ENCODE results near the gene WIZ. TPM values are rescaled to one million over a fixed set of nuclear protein-coding genes. Genes with fewer than 3 reads are reported as not detected.

The WIZ gene
- total and polyA plus RNA-seq, 2 experiments from 2014 or later, result 8.9 to 39.5 TPM

DNA sequence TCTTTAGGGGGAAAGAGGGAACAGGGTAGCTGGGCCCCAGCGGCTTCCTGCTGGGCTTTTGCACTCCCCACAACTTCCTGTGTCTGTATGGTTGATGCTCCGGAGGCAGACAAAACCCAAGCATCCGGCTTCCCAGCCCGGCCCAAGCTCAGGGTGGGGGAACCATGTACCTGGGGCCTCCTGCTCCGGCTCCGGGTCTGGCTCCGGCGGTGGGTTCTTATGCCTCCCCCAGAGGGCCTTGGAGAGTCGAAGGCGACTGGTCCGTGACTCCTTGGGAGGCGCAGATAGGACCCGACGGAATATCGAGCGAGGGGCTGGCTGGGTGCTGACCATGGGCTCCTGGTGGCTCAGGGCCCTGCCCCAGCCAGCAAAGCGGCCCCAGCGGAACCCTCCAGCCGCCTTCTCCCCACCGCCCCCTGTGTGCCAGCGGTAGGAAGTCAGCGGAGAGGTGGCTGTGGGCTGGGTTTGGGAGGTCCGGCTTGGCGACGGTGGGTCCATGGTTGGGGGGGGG is 14.2 kb upstream of the WIZ start:
- peaks cover 6% of the 10 kb centered on the region; the same call in 1 of the 3 replicates for H3K9me3 Mint-ChIP-seq
- TF ChIP-seq CREB1 (CRISPR knock-in tag; IDR thresholded peaks at IDR 0.05; ENCODE audit: low read depth), result no peak
- TF ChIP-seq, protein P1, sequence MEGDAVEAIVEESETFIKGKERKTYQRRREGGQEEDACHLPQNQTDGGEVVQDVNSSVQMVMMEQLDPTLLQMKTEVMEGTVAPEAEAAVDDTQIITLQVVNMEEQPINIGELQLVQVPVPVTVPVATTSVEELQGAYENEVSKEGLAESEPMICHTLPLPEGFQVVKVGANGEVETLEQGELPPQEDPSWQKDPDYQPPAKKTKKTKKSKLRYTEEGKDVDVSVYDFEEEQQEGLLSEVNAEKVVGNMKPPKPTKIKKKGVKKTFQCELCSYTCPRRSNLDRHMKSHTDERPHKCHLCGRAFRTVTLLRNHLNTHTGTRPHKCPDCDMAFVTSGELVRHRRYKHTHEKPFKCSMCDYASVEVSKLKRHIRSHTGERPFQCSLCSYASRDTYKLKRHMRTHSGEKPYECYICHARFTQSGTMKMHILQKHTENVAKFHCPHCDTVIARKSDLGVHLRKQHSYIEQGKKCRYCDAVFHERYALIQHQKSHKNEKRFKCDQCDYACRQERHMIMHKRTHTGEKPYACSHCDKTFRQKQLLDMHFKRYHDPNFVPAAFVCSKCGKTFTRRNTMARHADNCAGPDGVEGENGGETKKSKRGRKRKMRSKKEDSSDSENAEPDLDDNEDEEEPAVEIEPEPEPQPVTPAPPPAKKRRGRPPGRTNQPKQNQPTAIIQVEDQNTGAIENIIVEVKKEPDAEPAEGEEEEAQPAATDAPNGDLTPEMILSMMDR (conservative IDR thresholded peaks at IDR 0.05; ENCODE audit: low read depth in 2 of 2), result peak; percentile 7 to 27; a peak in 1 of 4 replicates
- no peaks in the 10 kb centered on the region for H4K20me1 ChIP-seq (replicated peaks; ENCODE audit: insufficient read depth)
- no peak overlapping the region for H3K27ac ChIP-seq (ENCODE audit: low read depth)
- no peaks in the 10 kb centered on the region for H3K36me3 ChIP-seq (ENCODE audit: insufficient read depth)
- peak overlapping the region; percentile 74 for H3K4me2 ChIP-seq
- no peak overlapping the region for H3K4me3 Mint-ChIP-seq
- peaks cover 57% of the 10 kb centered on the region for H3K27me3 ChIP-seq (ENCODE audit: insufficient read depth)
- peaks cover under 1% of the 10 kb centered on the region; the same call in 2 of the 3 replicates for H3K4me1 Mint-ChIP-seq
- ATAC-seq, result peak; percentile 86
- H3K79me2 ChIP-seq (replicated peaks; ENCODE audit: insufficient read depth), result no peaks in the 10 kb centered on the region
- no peaks in the 10 kb centered on the region for H3K9me2 ChIP-seq (ENCODE audit: insufficient read depth)
- H3K4me3 ChIP-seq, result peak overlapping the region; percentile 50
- no peak overlapping the region for H3K27ac Mint-ChIP-seq
- H3K27me3 Mint-ChIP-seq (ENCODE audit: insufficient read depth, low read depth, poor library complexity), result peaks cover 36% of the 10 kb centered on the region
- H2AFZ ChIP-seq, result peak overlapping the region; percentile 81
- no peaks in the 10 kb centered on the region; the same call in 1 of the 2 replicates for H3K4me1 ChIP-seq (ENCODE audit: insufficient read depth)
- no peaks in the 10 kb centered on the region for H3F3A ChIP-seq (replicated peaks; ENCODE audit: low read depth)
- H3K36me3 Mint-ChIP-seq (ENCODE audit: low read depth), result no peaks in the 10 kb centered on the region
- peak; percentile 59 for DNase-seq (ENCODE audit: low spot score)

DNA sequence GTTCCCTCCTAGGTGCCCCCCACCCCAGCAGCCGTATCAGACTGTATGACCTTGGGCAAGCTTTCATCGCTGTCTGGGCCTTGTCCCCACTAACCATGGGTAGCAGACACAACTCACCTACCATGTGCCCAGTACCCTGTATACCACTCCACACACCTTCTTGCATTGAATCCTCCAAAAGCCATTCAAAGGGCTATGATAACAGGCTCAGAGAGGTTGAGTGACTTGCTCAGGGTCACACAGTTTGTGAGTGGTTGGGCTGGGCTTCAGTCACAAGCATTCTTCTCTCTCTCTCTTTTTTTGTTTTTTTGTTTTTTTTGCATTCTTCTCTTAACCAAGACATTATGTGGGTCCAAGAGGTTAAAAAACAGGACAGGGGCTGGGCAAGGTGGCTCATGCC is 11.9 kb upstream of the WIZ start:
- Mint-ChIP-seq H3K27ac (no peak overlapping the region), H3K9me3 (peaks cover 6% of the 10 kb centered on the region; the same call in 2 of the 3 replicates), H3K4me3 (no peak overlapping the region), H3K4me1 (peaks cover under 1% of the 10 kb centered on the region; the same call in 2 of the 3 replicates), H3K27me3 (ENCODE audit: insufficient read depth, low read depth, poor library complexity) (peaks cover 40% of the 10 kb centered on the region), H3K36me3 (ENCODE audit: low read depth) (no peaks in the 10 kb centered on the region)
- DNase-seq (ENCODE audit: low spot score) (no peak), ATAC-seq (no peak)
- no peak overlapping the region for H2AFZ ChIP-seq
- no peak overlapping the region for H3K4me2 ChIP-seq
- H3K36me3 ChIP-seq (ENCODE audit: insufficient read depth), result no peaks in the 10 kb centered on the region
- no peaks in the 10 kb centered on the region for H3F3A ChIP-seq (replicated peaks; ENCODE audit: low read depth)
- no peaks in the 10 kb centered on the region for H3K9me2 ChIP-seq (ENCODE audit: insufficient read depth)
- H3K27me3 ChIP-seq (ENCODE audit: insufficient read depth), result peaks cover 55% of the 10 kb centered on the region
- H3K27ac ChIP-seq (ENCODE audit: low read depth), result no peak overlapping the region
- H3K4me3 ChIP-seq, result no peak overlapping the region
- H3K4me1 ChIP-seq (ENCODE audit: insufficient read depth), result no peaks in the 10 kb centered on the region; the same call in 1 of the 2 replicates
- no peaks in the 10 kb centered on the region for H3K79me2 ChIP-seq (replicated peaks; ENCODE audit: insufficient read depth)
- no peaks in the 10 kb centered on the region for H4K20me1 ChIP-seq (replicated peaks; ENCODE audit: insufficient read depth)
- TF ChIP-seq, protein P2, sequence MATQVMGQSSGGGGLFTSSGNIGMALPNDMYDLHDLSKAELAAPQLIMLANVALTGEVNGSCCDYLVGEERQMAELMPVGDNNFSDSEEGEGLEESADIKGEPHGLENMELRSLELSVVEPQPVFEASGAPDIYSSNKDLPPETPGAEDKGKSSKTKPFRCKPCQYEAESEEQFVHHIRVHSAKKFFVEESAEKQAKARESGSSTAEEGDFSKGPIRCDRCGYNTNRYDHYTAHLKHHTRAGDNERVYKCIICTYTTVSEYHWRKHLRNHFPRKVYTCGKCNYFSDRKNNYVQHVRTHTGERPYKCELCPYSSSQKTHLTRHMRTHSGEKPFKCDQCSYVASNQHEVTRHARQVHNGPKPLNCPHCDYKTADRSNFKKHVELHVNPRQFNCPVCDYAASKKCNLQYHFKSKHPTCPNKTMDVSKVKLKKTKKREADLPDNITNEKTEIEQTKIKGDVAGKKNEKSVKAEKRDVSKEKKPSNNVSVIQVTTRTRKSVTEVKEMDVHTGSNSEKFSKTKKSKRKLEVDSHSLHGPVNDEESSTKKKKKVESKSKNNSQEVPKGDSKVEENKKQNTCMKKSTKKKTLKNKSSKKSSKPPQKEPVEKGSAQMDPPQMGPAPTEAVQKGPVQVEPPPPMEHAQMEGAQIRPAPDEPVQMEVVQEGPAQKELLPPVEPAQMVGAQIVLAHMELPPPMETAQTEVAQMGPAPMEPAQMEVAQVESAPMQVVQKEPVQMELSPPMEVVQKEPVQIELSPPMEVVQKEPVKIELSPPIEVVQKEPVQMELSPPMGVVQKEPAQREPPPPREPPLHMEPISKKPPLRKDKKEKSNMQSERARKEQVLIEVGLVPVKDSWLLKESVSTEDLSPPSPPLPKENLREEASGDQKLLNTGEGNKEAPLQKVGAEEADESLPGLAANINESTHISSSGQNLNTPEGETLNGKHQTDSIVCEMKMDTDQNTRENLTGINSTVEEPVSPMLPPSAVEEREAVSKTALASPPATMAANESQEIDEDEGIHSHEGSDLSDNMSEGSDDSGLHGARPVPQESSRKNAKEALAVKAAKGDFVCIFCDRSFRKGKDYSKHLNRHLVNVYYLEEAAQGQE (IDR thresholded peaks at IDR 0.05; ENCODE audit: unreplicated experiment), result no peak
- TF ChIP-seq POLR2AphosphoS5 (IDR thresholded peaks at IDR 0.05; ENCODE audit: low read depth), result no peak
- no peak for TF ChIP-seq EZH2phosphoT487 (IDR thresholded peaks at IDR 0.05; ENCODE audit: unreplicated experiment)
- TF ChIP-seq, protein P3, sequence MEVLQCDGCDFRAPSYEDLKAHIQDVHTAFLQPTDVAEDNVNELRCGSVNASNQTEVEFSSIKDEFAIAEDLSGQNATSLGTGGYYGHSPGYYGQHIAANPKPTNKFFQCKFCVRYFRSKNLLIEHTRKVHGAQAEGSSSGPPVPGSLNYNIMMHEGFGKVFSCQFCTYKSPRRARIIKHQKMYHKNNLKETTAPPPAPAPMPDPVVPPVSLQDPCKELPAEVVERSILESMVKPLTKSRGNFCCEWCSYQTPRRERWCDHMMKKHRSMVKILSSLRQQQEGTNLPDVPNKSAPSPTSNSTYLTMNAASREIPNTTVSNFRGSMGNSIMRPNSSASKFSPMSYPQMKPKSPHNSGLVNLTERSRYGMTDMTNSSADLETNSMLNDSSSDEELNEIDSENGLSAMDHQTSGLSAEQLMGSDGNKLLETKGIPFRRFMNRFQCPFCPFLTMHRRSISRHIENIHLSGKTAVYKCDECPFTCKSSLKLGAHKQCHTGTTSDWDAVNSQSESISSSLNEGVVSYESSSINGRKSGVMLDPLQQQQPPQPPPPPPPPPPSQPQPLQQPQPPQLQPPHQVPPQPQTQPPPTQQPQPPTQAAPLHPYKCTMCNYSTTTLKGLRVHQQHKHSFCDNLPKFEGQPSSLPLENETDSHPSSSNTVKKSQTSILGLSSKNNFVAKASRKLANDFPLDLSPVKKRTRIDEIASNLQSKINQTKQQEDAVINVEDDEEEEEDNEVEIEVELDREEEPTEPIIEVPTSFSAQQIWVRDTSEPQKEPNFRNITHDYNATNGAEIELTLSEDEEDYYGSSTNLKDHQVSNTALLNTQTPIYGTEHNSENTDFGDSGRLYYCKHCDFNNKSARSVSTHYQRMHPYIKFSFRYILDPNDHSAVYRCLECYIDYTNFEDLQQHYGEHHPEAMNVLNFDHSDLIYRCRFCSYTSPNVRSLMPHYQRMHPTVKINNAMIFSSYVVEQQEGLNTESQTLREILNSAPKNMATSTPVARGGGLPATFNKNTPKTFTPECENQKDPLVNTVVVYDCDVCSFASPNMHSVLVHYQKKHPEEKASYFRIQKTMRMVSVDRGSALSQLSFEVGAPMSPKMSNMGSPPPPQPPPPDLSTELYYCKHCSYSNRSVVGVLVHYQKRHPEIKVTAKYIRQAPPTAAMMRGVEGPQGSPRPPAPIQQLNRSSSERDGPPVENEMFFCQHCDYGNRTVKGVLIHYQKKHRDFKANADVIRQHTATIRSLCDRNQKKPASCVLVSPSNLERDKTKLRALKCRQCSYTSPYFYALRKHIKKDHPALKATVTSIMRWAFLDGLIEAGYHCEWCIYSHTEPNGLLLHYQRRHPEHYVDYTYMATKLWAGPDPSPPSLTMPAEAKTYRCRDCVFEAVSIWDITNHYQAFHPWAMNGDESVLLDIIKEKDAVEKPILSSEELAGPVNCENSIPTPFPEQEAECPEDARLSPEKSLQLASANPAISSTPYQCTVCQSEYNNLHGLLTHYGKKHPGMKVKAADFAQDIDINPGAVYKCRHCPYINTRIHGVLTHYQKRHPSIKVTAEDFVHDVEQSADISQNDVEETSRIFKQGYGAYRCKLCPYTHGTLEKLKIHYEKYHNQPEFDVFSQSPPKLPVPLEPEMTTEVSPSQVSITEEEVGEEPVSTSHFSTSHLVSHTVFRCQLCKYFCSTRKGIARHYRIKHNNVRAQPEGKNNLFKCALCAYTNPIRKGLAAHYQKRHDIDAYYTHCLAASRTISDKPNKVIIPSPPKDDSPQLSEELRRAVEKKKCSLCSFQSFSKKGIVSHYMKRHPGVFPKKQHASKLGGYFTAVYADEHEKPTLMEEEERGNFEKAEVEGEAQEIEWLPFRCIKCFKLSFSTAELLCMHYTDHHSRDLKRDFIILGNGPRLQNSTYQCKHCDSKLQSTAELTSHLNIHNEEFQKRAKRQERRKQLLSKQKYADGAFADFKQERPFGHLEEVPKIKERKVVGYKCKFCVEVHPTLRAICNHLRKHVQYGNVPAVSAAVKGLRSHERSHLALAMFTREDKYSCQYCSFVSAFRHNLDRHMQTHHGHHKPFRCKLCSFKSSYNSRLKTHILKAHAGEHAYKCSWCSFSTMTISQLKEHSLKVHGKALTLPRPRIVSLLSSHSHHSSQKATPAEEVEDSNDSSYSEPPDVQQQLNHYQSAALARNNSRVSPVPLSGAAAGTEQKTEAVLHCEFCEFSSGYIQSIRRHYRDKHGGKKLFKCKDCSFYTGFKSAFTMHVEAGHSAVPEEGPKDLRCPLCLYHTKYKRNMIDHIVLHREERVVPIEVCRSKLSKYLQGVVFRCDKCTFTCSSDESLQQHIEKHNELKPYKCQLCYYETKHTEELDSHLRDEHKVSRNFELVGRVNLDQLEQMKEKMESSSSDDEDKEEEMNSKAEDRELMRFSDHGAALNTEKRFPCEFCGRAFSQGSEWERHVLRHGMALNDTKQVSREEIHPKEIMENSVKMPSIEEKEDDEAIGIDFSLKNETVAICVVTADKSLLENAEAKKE (CRISPR knock-in tag; IDR thresholded peaks at IDR 0.05), result no peak
- TF ChIP-seq, protein P1 (conservative IDR thresholded peaks at IDR 0.05; ENCODE audit: low read depth in 2 of 2), result no peak
